ENCODE measurements around the gene MPRIP. TPM values are rescaled to one million over a fixed set of nuclear protein-coding genes. Genes with fewer than 3 reads are reported as not detected.
A peak's percentile ranks its signal among the peaks of the same experiment; 100 is the strongest.

MPRIP gene
- total RNA-seq, 1 donor from 2014 or later, result 345 TPM

GRCh38 chr17:17119106-17119505 lies 76.8 kb downstream of the MPRIP start:
- H3K4me1 Mint-ChIP-seq (ENCODE audit: low read depth), result peaks cover 65% of the 10 kb centered on the region
- DNase-seq (ENCODE audit: low spot score), result peak; percentile 67
- H3K36me3 Mint-ChIP-seq (ENCODE audit: low read depth), result no peaks in the 10 kb centered on the region
- peak overlapping the region; percentile 79 for H3K27ac Mint-ChIP-seq (ENCODE audit: unreplicated experiment)
- H3K4me3 Mint-ChIP-seq (ENCODE audit: unreplicated experiment), result no peak overlapping the region
- no peaks in the 10 kb centered on the region for H3K9me3 Mint-ChIP-seq (ENCODE audit: low read depth)
- no peak for TF ChIP-seq CTCF (IDR thresholded peaks at IDR 0.05)
- no peaks in the 10 kb centered on the region for H3K27me3 Mint-ChIP-seq (ENCODE audit: low read depth)

DNA sequence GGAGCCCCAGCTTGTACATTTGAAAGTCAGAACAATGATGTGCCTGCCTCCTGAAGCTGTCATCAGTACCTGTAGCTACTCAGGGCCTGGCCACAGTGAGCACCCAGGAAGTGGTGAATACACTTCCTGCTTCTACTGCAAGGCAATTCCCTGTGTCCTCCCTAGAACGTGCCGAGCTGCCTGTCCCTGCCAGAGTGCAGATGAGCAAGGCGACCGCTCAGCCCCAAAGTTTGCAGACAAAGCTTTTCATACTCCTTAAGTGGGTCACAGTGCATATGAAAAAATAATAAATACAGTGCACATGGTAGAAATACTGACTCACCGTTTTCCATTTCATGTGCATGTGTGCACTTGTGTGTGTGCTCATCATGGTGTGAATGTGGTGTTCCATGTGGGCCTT lies 77.3 kb downstream of the MPRIP start:
- H3K27me3 Mint-ChIP-seq (ENCODE audit: low read depth), result no peaks in the 10 kb centered on the region
- TF ChIP-seq CTCF (IDR thresholded peaks at IDR 0.05), result no peak
- H3K4me1 Mint-ChIP-seq (ENCODE audit: low read depth), result peaks cover 65% of the 10 kb centered on the region
- no peaks in the 10 kb centered on the region for H3K36me3 Mint-ChIP-seq (ENCODE audit: low read depth)
- DNase-seq (ENCODE audit: low spot score), result peak; percentile 8
- H3K9me3 Mint-ChIP-seq (ENCODE audit: low read depth), result no peaks in the 10 kb centered on the region
- H3K27ac Mint-ChIP-seq (ENCODE audit: unreplicated experiment), result peak overlapping the region; percentile 79
- no peak overlapping the region for H3K4me3 Mint-ChIP-seq (ENCODE audit: unreplicated experiment)

GRCh38 chr17:17120294-17120693 lies 78.0 kb downstream of the MPRIP start:
- Mint-ChIP-seq H3K4me3 (ENCODE audit: unreplicated experiment) (no peak overlapping the region), H3K27ac (ENCODE audit: unreplicated experiment) (peak overlapping the region; percentile 71), H3K4me1 (ENCODE audit: low read depth) (peaks cover 61% of the 10 kb centered on the region), H3K36me3 (ENCODE audit: low read depth) (no peaks in the 10 kb centered on the region), H3K27me3 (ENCODE audit: low read depth) (no peaks in the 10 kb centered on the region), H3K9me3 (ENCODE audit: low read depth) (no peaks in the 10 kb centered on the region)
- TF ChIP-seq CTCF (IDR thresholded peaks at IDR 0.05), result no peak
- peak; percentile 63 for DNase-seq (ENCODE audit: low spot score)

DNA sequence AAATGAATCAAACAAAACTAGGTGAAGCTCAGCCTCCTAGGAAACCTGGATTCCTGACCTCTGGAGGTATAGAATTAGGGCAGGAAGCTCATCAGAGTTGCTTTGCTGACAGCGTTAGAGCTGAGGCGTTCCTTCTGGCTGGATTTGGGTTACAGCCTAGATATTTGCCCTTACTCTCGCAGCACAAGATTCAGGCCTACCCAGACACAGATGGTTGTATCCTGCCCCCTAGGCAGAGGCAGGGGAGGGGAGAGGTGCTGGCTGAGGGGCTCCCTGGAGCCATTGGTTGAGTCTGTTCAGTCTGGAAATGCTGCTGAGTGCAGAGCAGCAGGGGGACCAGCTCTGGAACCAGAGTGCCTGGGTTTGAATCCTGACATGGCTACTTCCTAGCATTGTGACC lies 78.4 kb downstream of the MPRIP start:
- Mint-ChIP-seq H3K9me3 (ENCODE audit: low read depth) (no peaks in the 10 kb centered on the region), H3K4me3 (ENCODE audit: unreplicated experiment) (no peak overlapping the region), H3K36me3 (ENCODE audit: low read depth) (no peaks in the 10 kb centered on the region), H3K27ac (ENCODE audit: unreplicated experiment) (peak overlapping the region; percentile 71), H3K27me3 (ENCODE audit: low read depth) (no peaks in the 10 kb centered on the region), H3K4me1 (ENCODE audit: low read depth) (peaks cover 61% of the 10 kb centered on the region)
- TF ChIP-seq CTCF (IDR thresholded peaks at IDR 0.05), result peak; percentile 30
- peak; percentile 42 for DNase-seq (ENCODE audit: low spot score)

DNA sequence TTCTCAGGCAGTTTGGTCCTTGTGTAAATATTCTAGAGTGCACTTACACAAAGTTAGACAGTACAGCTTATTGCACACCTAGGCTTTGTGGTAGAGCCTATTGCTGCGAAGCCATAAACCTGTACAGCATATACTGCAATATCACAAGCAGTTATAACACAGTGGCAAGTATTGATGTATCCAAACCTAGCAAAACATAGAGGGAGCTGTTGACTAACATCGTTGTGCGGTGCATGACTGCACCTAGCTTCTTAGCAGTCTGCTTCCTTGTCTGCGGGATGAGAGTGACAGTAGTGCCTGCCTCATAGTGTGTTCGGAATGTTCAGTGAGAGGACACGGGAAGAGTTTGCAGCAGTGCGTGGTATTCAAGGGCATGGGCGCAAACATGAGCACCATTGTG lies 78.9 kb downstream of the MPRIP start:
- no peaks in the 10 kb centered on the region for H3K9me3 Mint-ChIP-seq (ENCODE audit: low read depth)
- no peak overlapping the region for H3K27ac Mint-ChIP-seq (ENCODE audit: unreplicated experiment)
- peaks cover 64% of the 10 kb centered on the region for H3K4me1 Mint-ChIP-seq (ENCODE audit: low read depth)
- no peak overlapping the region for H3K4me3 Mint-ChIP-seq (ENCODE audit: unreplicated experiment)
- peak; percentile 15 for DNase-seq (ENCODE audit: low spot score)
- TF ChIP-seq CTCF (IDR thresholded peaks at IDR 0.05), result no peak
- no peaks in the 10 kb centered on the region for H3K27me3 Mint-ChIP-seq (ENCODE audit: low read depth)
- H3K36me3 Mint-ChIP-seq (ENCODE audit: low read depth), result no peaks in the 10 kb centered on the region

All from chondrocyte (in vitro differentiated cells).